SK-N-SH treated with all-trans-retinoic acid at 6 μM for 48 hours (cell line): ENCODE data around the gene ASCL5.

Experiments
- CREB5 ChIP-seq: fragments of 250-450 bp; sonication (Bioruptor Pico); IDR thresholded peaks from 2 replicates; pipeline ENCODE4 v1.5.1; 2020; ENCODE audit warnings: low read depth, mild to moderate bottlenecking, moderate library complexity
- GLIS3 ChIP-seq: fragments of 250-450 bp; sonication (Bioruptor Pico); IDR thresholded peaks from 2 replicates; pipeline ENCODE4 v1.5.0; 2020; ENCODE audit warnings: mild to moderate bottlenecking, moderate library complexity
- PATZ1 ChIP-seq: fragments of 250-450 bp; sonication (Bioruptor Pico); IDR thresholded peaks from 2 replicates; pipeline ENCODE4 v1.8.0; 2020; ENCODE audit warnings: mild to moderate bottlenecking, moderate library complexity, borderline replicate concordance
- ZFP30 ChIP-seq: fragments of 450-650 bp; formaldehyde crosslinking; IDR thresholded peaks from 2 replicates; pipeline ENCODE4 v1.5.0; 2022; ENCODE audit warnings: mild to moderate bottlenecking, moderate library complexity

DNA sequence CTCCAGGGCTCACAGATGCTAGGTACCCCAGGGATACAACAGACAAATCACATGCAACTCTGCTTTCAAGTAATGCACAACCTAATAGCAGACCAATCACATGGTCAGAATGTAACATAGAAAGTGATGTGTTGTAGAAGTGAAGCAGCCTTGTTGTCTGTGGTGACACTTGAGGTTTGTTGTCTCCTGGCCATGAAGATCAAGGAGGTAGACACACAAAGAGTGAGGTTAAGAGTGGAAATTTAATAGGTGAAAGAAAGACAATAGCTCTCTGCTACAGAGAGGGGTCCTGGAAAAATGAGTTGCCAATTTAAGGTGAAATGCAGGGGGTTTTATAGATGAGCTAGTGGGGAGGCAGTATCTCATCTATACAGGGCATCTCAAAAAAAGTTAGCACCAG lies 29.8 kb upstream of the ASCL5 start:
- TF ChIP-seq PATZ1 (no peak), CREB5 (CRISPR knock-in tag) (no peak), ZFP30 (CRISPR knock-in tag) (no peak), GLIS3 (no peak)
